ENCODE data around the gene ERCC5. TPM values are rescaled to one million over a fixed set of nuclear protein-coding genes. Genes with fewer than 3 reads are reported as not detected.
A peak's percentile ranks its signal among the peaks of the same experiment; 100 is the strongest.

Gene ERCC5
- total RNA-seq (66.0 and 78.9 TPM in 2 replicates), polyA plus RNA-seq (30.0 and 36.6 TPM in 2 replicates), polyA minus RNA-seq (ENCODE audit: low replicate concordance) (41.2 and 45.7 TPM in 2 replicates)
- 32.3 and 32.8 TPM in 2 replicates for polyA plus RNA-seq (2012)

DNA sequence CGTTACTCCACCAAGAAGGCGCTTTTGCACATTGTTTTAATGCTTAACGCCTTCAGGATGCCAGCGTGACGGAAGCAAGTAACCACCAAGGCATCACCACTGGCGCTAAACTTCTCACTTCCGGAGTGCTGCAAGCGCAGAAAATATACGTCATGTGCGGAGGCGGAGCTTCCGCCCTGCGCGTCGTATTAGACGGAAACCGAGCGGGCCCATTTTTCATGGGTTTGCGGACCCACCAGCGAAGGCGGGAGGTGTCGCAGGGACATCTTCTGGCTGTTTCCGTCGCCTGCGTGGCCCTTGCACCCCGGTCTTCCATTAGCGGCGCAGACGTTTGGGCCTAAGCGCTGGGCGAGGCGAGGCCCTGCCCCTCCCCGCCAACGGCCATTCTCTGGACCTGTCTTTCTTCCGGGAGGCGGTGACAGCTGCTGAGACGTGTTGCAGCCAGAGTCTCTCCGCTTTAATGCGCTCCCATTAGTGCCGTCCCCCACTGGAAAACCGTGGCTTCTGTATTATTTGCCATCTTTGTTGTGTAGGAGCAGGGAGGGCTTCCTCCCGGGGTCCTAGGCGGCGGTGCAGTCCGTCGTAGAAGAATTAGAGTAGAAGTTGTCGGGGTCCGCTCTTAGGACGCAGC, at the start of gene ERCC5:
ERCC5 (plus strand) TSS at position 403 of the 631 bp plus-strand sequence. CDS start 235 bp downstream, outside the sequence.
- Histone ChIP-seq H3K4me2 (ENCODE audit: extremely low read depth, insufficient read depth, low read length) (peak within 1 kb of the TSS; percentile 92), H3K4me3 (replicated peaks in 1 of 4; ENCODE audit: control extremely low read depth in 1 of 4, insufficient read depth in 1 of 4, low read depth in 3 of 4, low read length in 4 of 4) (peak within 1 kb of the TSS; percentile 82 to 100 (median 96)), H4K20me1 (ENCODE audit: control insufficient read depth, extremely low read depth, insufficient read depth, low read length) (no peaks in the 10 kb centered on the region), H3K27me3 (ENCODE audit: control insufficient read depth, insufficient read depth, low read length) (no peaks in the 10 kb centered on the region), H3K9ac (ENCODE audit: insufficient read depth, low read length) (peak within 1 kb of the TSS; percentile 96), H3K9me3 (ENCODE audit: control insufficient read depth, insufficient read depth, low read depth, low read length) (no peaks in the 10 kb centered on the region), H3K36me3 (ENCODE audit: control insufficient read depth, insufficient read depth, low read length) (no peaks in the 10 kb centered on the region), H2AFZ (ENCODE audit: low read length) (peak within 1 kb of the TSS; percentile 97), H3K27ac (ENCODE audit: insufficient read depth, low read length) (peak within 1 kb of the TSS; percentile 98), H3K4me1 (ENCODE audit: control insufficient read depth, extremely low read depth, insufficient read depth, low read length) (peaks cover 3% of the 10 kb centered on the region), H3K79me2 (ENCODE audit: control insufficient read depth, insufficient read depth, low read length) (peaks cover 44% of the 10 kb centered on the region)
- peak; percentile 96 for DNase-seq (ENCODE audit: low read depth in 2 of 2)
- no peak for TF ChIP-seq EZH2 (IDR thresholded peaks at IDR 0.05; ENCODE audit: low read length, missing control alignments)
- no peak for TF ChIP-seq CTCF (conservative IDR thresholded peaks at IDR 0.05 in 1 of 2, IDR thresholded peaks at IDR 0.05 in 1 of 2; ENCODE audit: low read depth in 1 of 2, low read length in 2 of 2)

DNA sequence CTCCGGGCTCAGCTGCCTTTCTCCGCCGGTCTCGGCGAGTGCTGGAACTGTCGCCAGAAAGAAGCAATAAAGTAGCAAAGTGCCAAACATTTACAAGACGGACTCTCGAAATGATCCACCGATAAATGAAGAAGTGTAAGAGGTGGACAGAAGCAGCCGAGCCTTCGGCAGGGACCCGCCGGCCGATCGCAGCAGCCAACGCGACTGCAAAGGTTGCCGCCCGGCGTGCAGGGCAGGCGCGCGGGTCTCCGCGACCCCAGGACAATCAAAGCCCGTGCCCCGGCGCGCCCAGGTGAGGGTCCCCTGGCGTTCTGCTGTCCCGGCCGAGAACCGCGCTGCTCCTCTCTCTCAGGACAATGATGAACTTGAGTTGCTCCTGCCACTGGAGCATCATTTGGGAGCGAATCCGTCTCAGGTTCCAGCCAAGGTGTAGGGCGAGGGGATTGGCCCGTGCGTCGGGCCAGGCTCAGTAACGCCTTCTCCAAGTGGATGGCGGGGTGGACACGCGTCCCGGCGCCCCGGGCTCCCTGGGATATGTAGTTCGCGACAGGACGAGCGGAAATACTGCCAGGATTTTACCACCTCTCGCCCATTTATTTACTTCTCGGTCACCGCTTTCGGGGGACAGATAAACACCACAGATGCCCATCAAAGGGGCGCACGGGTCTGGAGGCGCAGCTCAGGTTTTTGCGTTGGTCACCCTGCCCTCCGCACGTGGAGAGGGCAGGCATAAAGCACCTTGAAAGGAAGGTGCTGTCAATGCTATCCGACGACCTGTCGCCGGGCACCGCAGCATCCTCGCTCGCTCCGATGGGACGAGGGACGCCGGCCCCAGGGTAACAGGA, 47.0 kb upstream of the ERCC5 start, which contains the start of the genes BIVM and POGLUT2:
BIVM (plus strand) TSS at position 539 of the 845 bp plus-strand sequence. CDS start 8,149 bp downstream, outside the sequence.
POGLUT2 (minus strand) TSS at position 396 of the 845 bp plus-strand sequence; CDS start at position 90, 306 bp downstream.
- Histone ChIP-seq H4K20me1 (ENCODE audit: control insufficient read depth, extremely low read depth, insufficient read depth, low read length) (no peaks in the 10 kb centered on the region), H3K4me1 (ENCODE audit: control insufficient read depth, extremely low read depth, insufficient read depth, low read length) (peaks cover 5% of the 10 kb centered on the region), H3K9ac (ENCODE audit: insufficient read depth, low read length) (peak within 1 kb of the TSS; percentile 84), H3K27ac (ENCODE audit: insufficient read depth, low read length) (peak within 1 kb of the TSS; percentile 78), H3K27me3 (ENCODE audit: control insufficient read depth, insufficient read depth, low read length) (no peaks in the 10 kb centered on the region), H2AFZ (ENCODE audit: low read length) (peak within 1 kb of the TSS; percentile 99), H3K4me2 (ENCODE audit: extremely low read depth, insufficient read depth, low read length) (peak within 1 kb of the TSS; percentile 91), H3K36me3 (ENCODE audit: control insufficient read depth, insufficient read depth, low read length) (no peaks in the 10 kb centered on the region), H3K9me3 (ENCODE audit: control insufficient read depth, insufficient read depth, low read depth, low read length) (no peaks in the 10 kb centered on the region), H3K79me2 (ENCODE audit: control insufficient read depth, insufficient read depth, low read length) (peaks cover 43% of the 10 kb centered on the region), H3K4me3 (replicated peaks in 1 of 4; ENCODE audit: control extremely low read depth in 1 of 4, insufficient read depth in 1 of 4, low read depth in 3 of 4, low read length in 4 of 4) (peak within 1 kb of the TSS; percentile 85 to 97 (median 89))
- TF ChIP-seq EZH2 (IDR thresholded peaks at IDR 0.05; ENCODE audit: low read length, missing control alignments) (no peak), CTCF (conservative IDR thresholded peaks at IDR 0.05 in 1 of 2, IDR thresholded peaks at IDR 0.05 in 1 of 2; ENCODE audit: low read depth in 1 of 2, low read length in 2 of 2) (no peak)
- DNase-seq (ENCODE audit: low read depth in 2 of 2) = peak; percentile 92 to 94

Data from fibroblast of lung (primary cell).